H9 (cell line): ENCODE measurements around the gene UBASH3A. TPM values are rescaled to one million over a fixed set of nuclear protein-coding genes. Genes with fewer than 3 reads are reported as not detected.

ENCODE experiments used
- DNase-seq: peaks from one replicate; pipeline ENCODE4 v3.0.0-alpha.2; 2017
- H2AFZ ChIP-seq: one replicate; pipeline ENCODE4 v1.6.1; 2013; ENCODE audit warnings: mild to moderate bottlenecking, low read length, control low read depth, moderate library complexity
- H2AK5ac ChIP-seq: 2 replicates; pipeline ENCODE4 v1.6.1; 2013; ENCODE audit warnings: low read length, control low read depth, mixed read lengths; ENCODE audit not compliant: insufficient read length
- H2BK120ac ChIP-seq: one replicate; pipeline ENCODE4 v1.6.1; 2013; ENCODE audit warnings: low read depth, mild to moderate bottlenecking, low read length, control low read depth, inconsistent platforms; ENCODE audit not compliant: poor library complexity, severe bottlenecking
- H2BK12ac ChIP-seq: 2 replicates; pipeline ENCODE4 v1.6.1; 2013; ENCODE audit warnings: low read length, control low read depth, mixed read lengths, low read depth; ENCODE audit not compliant: insufficient read length
- H2BK15ac ChIP-seq: 2 replicates; pipeline ENCODE4 v1.6.1; 2013; ENCODE audit warnings: low read depth, low read length, control low read depth
- H2BK20ac ChIP-seq: one replicate; pipeline ENCODE4 v1.6.1; 2013; ENCODE audit warnings: low read depth, mild to moderate bottlenecking, low read length, control low read depth, inconsistent platforms; ENCODE audit not compliant: poor library complexity, severe bottlenecking
- H2BK5ac ChIP-seq: 2 replicates; pipeline ENCODE4 v1.6.1; 2013; ENCODE audit warnings: low read length, control low read depth, mixed read lengths; ENCODE audit not compliant: insufficient read length
- H3K14ac ChIP-seq: 2 replicates; pipeline ENCODE4 v1.6.1; 2013; ENCODE audit warnings: low read length, control low read depth; ENCODE audit not compliant: insufficient read depth
- H3K18ac ChIP-seq: 2 replicates; pipeline ENCODE4 v1.6.1; 2013; ENCODE audit warnings: low read depth, mild to moderate bottlenecking, mixed read lengths, low read length, control low read depth; ENCODE audit not compliant: insufficient read length
- H3K23ac ChIP-seq: 2 replicates; pipeline ENCODE4 v1.6.1; 2013; ENCODE audit warnings: low read length, control low read depth, mixed read lengths, low read depth; ENCODE audit not compliant: insufficient read length
- H3K23me2 ChIP-seq: 2 replicates; pipeline ENCODE4 v1.6.1; 2013; ENCODE audit warnings: low read depth, mild to moderate bottlenecking, mixed read lengths, low read length, control low read depth; ENCODE audit not compliant: insufficient read length, poor library complexity, severe bottlenecking
- H3K27ac ChIP-seq: 2 replicates; pipeline ENCODE4 v1.5.1; 2013; ENCODE audit warnings: low read length, control low read depth, mixed read lengths, low read depth; ENCODE audit not compliant: insufficient read length
- H3K27me3 ChIP-seq: 2 replicates; pipeline ENCODE4 v1.6.1; 2013; ENCODE audit warnings: low read length, control low read depth, inconsistent platforms; ENCODE audit not compliant: insufficient read depth
- H3K4ac ChIP-seq: 2 replicates; pipeline ENCODE4 v1.6.1; 2013; ENCODE audit warnings: low read depth, mild to moderate bottlenecking, control low read depth, inconsistent platforms, low read length, moderate library complexity
- H3K4me1 ChIP-seq: 2 replicates; pipeline ENCODE4 v1.6.1; 2013; ENCODE audit warnings: low read length, control low read depth, inconsistent platforms; ENCODE audit not compliant: insufficient read depth
- H3K4me2 ChIP-seq: 2 replicates; pipeline ENCODE4 v1.6.1; 2013; ENCODE audit warnings: low read length, control low read depth, mixed read lengths; ENCODE audit not compliant: insufficient read length, insufficient read depth
- H3K56ac ChIP-seq: 2 replicates; pipeline ENCODE4 v1.6.1; 2013; ENCODE audit warnings: low read depth, mild to moderate bottlenecking, mixed read lengths, low read length, control low read depth; ENCODE audit not compliant: insufficient read length
- H3K79me1 ChIP-seq: 2 replicates; pipeline ENCODE4 v1.6.1; 2013; ENCODE audit warnings: low read depth, mild to moderate bottlenecking, moderate library complexity, low read length, control low read depth, inconsistent platforms; ENCODE audit not compliant: insufficient read depth, poor library complexity, severe bottlenecking
- H3K79me2 ChIP-seq: 2 replicates; pipeline ENCODE4 v1.6.1; 2013; ENCODE audit warnings: low read length, control low read depth, inconsistent platforms; ENCODE audit not compliant: insufficient read depth
- H3K9ac ChIP-seq: 2 replicates; pipeline ENCODE4 v1.6.1; 2013; ENCODE audit warnings: low read length, control low read depth, mixed read lengths; ENCODE audit not compliant: insufficient read length; ENCODE audit errors: extremely low read depth
- H3K9me3 ChIP-seq: one replicate; pipeline ENCODE4 v1.6.1; 2013; ENCODE audit warnings: low read depth, low read length, inconsistent platforms; ENCODE audit not compliant: control insufficient read depth
- H3T11ph ChIP-seq: one replicate; pipeline ENCODE4 v1.6.1; 2013; ENCODE audit warnings: mild to moderate bottlenecking, low read length, control low read depth, inconsistent platforms
- H4K20me1 ChIP-seq: one replicate; pipeline ENCODE4 v1.6.1; 2013; ENCODE audit not compliant: control insufficient read depth, insufficient read length, insufficient read depth
- H4K5ac ChIP-seq: 2 replicates; pipeline ENCODE4 v1.6.1; 2013; ENCODE audit warnings: low read depth, mild to moderate bottlenecking, mixed read lengths, low read length, control low read depth; ENCODE audit not compliant: insufficient read length
- H4K8ac ChIP-seq: replicated peaks from 2 replicates; pipeline ENCODE4 v1.6.1; 2013; ENCODE audit warnings: low read length, control low read depth, mixed read lengths, low read depth; ENCODE audit not compliant: insufficient read length
- H4K91ac ChIP-seq: 2 replicates; pipeline ENCODE4 v1.6.1; 2013; ENCODE audit warnings: low read depth, mild to moderate bottlenecking, moderate library complexity, mixed read lengths, low read length, control low read depth; ENCODE audit not compliant: insufficient read length
- H3K27ac Mint-ChIP-seq, 3 experiments: 2 replicates in 2 of 3; 3 replicates in 1 of 3; pipeline ENCODE4 v1.8.0; 2020 to 2021; ENCODE audit warnings: mixed read lengths in 3 of 3, mild to moderate bottlenecking in 1 of 3, moderate library complexity in 1 of 3
- H3K27me3 Mint-ChIP-seq: 2 replicates; pipeline ENCODE4 v1.8.0; 2021; ENCODE audit warnings: low read depth, mild to moderate bottlenecking, moderate library complexity, mixed read lengths
- H3K36me3 Mint-ChIP-seq, 3 experiments: 2 replicates in 2 of 3; 3 replicates in 1 of 3; pipeline ENCODE4 v1.8.0; 2020 to 2021; ENCODE audit warnings: low read depth in 3 of 3, mixed read lengths in 3 of 3; ENCODE audit not compliant: insufficient read depth in 1 of 3
- H3K4me1 Mint-ChIP-seq, 2 experiments: 2 replicates each; pipeline ENCODE4 v1.8.0; 2020; ENCODE audit warnings: mixed read lengths in 2 of 2
- H3K4me3 Mint-ChIP-seq, 2 experiments: 2 replicates in 1 of 2; 3 replicates in 1 of 2; pipeline ENCODE4 v1.8.0; 2020 to 2021; ENCODE audit warnings: mild to moderate bottlenecking in 2 of 2, mixed read lengths in 2 of 2, moderate library complexity in 1 of 2
- H3K9me3 Mint-ChIP-seq, 2 experiments: 2 replicates in 1 of 2; 3 replicates in 1 of 2; pipeline ENCODE4 v1.8.0; 2020; ENCODE audit warnings: mild to moderate bottlenecking in 2 of 2, mixed read lengths in 2 of 2, moderate library complexity in 1 of 2
- WGBS: extraction: QIAGEN DNeasy Blood & Tissue Kit; methylation state at CpG from one replicate; pipeline ENCODE4 v1.1.7; 2013; ENCODE audit warnings: missing lambda C conversion rate, low lambda C conversion rate, mixed read lengths; ENCODE audit not compliant: insufficient read length; ENCODE audit errors: extremely low coverage; 5-methylcytosine and 5-hydroxymethylcytosine counted together
- total RNA-seq: library from RNA; stranded (reverse); gene quantifications from 2 replicates; pipeline ENCODE4 v1.2.1, GENCODE V29; 2021
- TF ChIP-seq, protein P1 (sequence below): fragments of 200-600 bp; sonication (generic); conservative IDR thresholded peaks from 3 replicates; pipeline ENCODE4 v1.8.0; 2021; ENCODE audit warnings: antibody characterized with exemption, mild to moderate bottlenecking

Gene UBASH3A
- total RNA-seq, 1 experiment from 2014 or later = not detected

DNA sequence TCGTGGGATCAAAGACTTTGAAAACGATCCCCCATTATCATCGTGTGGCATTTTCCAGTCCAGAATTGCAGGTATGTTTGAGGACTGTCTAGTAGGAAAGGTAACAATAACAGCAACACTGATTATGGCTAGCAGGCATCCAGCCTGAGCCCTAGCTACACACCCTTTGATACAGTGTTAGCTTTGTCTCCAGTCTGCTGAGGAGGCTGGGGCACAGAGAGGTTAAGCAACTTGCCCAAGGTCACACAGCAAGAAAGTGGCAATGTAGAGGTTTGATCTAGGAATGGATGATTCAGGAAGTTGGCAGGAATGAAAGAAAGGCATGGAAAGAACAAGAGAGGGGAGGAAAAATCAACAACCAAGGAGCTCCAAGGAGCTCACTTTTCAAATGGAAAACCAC, 31.2 kb downstream of the UBASH3A start:
- Histone ChIP-seq H3K4ac (no peak overlapping the region), H3K14ac (no peak overlapping the region), H2BK20ac (no peak overlapping the region), H4K8ac (no peak overlapping the region), H3T11ph (no peak overlapping the region), H2BK120ac (no peak overlapping the region), H3K79me2 (no peaks in the 10 kb centered on the region), H2BK15ac (no peak overlapping the region), H4K5ac (no peak overlapping the region), H3K4me2 (no peak overlapping the region), H3K18ac (no peak overlapping the region), H3K79me1 (no peaks in the 10 kb centered on the region), H3K56ac (no peak overlapping the region), H4K20me1 (peaks cover 3% of the 10 kb centered on the region), H3K23me2 (no peaks in the 10 kb centered on the region), H3K23ac (no peak overlapping the region), H4K91ac (no peak overlapping the region), H2AFZ (no peak overlapping the region), H3K27me3 (no peaks in the 10 kb centered on the region), H2BK5ac (no peak overlapping the region), H2AK5ac (no peak overlapping the region), H3K9me3 (no peaks in the 10 kb centered on the region), H3K27ac (no peak overlapping the region), H3K4me1 (no peaks in the 10 kb centered on the region), H3K9ac (no peak overlapping the region), H2BK12ac (no peak overlapping the region)
- Mint-ChIP-seq H3K36me3 (no peaks in the 10 kb centered on the region), H3K27ac (no peak overlapping the region), H3K4me1 (no peaks in the 10 kb centered on the region), H3K4me3 (no peak overlapping the region), H3K9me3 (peaks cover 14 to 24% of the 10 kb centered on the region in 2 experiments), H3K27me3 (peaks cover 51% of the 10 kb centered on the region)
- no CpG with 5 or more reads among the region's 3 CpGs for WGBS
- TF ChIP-seq, protein P1, sequence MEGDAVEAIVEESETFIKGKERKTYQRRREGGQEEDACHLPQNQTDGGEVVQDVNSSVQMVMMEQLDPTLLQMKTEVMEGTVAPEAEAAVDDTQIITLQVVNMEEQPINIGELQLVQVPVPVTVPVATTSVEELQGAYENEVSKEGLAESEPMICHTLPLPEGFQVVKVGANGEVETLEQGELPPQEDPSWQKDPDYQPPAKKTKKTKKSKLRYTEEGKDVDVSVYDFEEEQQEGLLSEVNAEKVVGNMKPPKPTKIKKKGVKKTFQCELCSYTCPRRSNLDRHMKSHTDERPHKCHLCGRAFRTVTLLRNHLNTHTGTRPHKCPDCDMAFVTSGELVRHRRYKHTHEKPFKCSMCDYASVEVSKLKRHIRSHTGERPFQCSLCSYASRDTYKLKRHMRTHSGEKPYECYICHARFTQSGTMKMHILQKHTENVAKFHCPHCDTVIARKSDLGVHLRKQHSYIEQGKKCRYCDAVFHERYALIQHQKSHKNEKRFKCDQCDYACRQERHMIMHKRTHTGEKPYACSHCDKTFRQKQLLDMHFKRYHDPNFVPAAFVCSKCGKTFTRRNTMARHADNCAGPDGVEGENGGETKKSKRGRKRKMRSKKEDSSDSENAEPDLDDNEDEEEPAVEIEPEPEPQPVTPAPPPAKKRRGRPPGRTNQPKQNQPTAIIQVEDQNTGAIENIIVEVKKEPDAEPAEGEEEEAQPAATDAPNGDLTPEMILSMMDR = no peak
- no peak for DNase-seq
